ENCODE results near the gene KLHL17. TPM values are rescaled to one million over a fixed set of nuclear protein-coding genes. Genes with fewer than 3 reads are reported as not detected.
A peak's percentile ranks its signal among the peaks of the same experiment; 100 is the strongest.

Gene KLHL17
- total RNA-seq, 2 donors from 2014 or later, result 4.2 to 15.3 TPM

DNA sequence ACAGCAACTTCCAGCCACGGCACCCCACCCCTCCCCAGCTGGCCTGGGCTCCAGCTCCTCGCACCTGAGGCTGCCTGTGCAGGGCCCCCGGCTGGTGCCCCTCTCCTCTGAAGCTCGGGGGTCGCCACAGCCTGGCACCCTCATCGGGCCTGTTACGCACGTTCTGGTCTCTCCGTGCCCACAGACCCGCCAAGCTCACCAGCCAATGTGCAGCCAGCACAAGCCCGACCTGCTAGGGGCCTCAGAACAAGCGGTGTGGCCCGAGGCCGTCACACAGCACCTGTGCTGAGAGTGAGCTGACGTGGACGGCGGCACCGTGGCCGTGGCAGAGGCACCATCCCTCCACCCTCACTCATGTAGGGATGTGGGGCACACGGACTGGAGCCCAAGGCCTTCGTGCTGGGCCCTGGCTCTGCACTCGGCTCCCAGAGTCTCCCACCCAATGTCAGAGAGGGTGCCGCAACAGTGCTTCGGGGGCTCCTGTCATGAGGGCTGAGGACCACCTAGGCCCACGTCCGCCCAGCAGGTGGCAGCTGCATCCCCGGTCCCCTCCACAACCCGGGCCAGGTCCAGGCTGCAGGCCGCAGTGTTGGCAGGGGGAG is 41.0 kb upstream of the KLHL17 start:
- no peak overlapping the region for H3K27ac ChIP-seq
- no peak for DNase-seq (ENCODE audit: low spot score)
- H3K9me3 ChIP-seq, result no peaks in the 10 kb centered on the region
- TF ChIP-seq, protein P1, sequence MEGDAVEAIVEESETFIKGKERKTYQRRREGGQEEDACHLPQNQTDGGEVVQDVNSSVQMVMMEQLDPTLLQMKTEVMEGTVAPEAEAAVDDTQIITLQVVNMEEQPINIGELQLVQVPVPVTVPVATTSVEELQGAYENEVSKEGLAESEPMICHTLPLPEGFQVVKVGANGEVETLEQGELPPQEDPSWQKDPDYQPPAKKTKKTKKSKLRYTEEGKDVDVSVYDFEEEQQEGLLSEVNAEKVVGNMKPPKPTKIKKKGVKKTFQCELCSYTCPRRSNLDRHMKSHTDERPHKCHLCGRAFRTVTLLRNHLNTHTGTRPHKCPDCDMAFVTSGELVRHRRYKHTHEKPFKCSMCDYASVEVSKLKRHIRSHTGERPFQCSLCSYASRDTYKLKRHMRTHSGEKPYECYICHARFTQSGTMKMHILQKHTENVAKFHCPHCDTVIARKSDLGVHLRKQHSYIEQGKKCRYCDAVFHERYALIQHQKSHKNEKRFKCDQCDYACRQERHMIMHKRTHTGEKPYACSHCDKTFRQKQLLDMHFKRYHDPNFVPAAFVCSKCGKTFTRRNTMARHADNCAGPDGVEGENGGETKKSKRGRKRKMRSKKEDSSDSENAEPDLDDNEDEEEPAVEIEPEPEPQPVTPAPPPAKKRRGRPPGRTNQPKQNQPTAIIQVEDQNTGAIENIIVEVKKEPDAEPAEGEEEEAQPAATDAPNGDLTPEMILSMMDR (IDR thresholded peaks at IDR 0.05), result no peak
- H3K4me1 ChIP-seq (ENCODE audit: control insufficient read depth in 1 of 2, low read depth in 2 of 2), result peaks cover 8 to 39% of the 10 kb centered on the region in 2 donors
- H3K4me3 ChIP-seq, result no peak overlapping the region
- H3K36me3 ChIP-seq, result no peaks in the 10 kb centered on the region
- no peaks in the 10 kb centered on the region for H3K27me3 ChIP-seq (replicated peaks; ENCODE audit: insufficient read depth)
- ATAC-seq (ENCODE audit: insufficient number of reproducible peaks, low FRiP score, low read depth), result no peak

DNA sequence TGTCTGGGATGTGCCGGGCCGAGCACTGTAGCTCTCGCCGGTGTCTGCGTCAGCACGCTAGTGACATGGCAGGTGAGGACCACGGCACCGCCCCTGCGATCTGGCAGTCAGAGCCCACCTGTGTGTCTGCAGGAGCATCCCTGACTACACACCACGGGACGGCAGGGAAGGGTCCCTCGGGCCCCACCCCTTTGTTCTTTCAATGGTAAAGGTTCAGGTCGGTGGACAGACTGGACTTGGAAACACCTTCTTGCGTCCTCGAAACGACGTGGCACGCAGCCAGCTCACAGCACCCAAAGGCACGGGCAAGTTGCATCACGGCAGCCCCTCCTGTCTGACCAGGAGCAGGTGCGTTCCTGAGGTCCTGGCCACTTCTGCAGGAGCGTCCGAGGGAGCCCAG is 40.4 kb upstream of the KLHL17 start:
- Histone ChIP-seq H3K4me1 (ENCODE audit: control insufficient read depth in 1 of 2, low read depth in 2 of 2) (peaks cover 8 to 46% of the 10 kb centered on the region in 2 donors), H3K9me3 (no peaks in the 10 kb centered on the region), H3K36me3 (no peaks in the 10 kb centered on the region), H3K27me3 (replicated peaks; ENCODE audit: insufficient read depth) (no peaks in the 10 kb centered on the region), H3K27ac (no peak overlapping the region), H3K4me3 (no peak overlapping the region)
- TF ChIP-seq, protein P1 (IDR thresholded peaks at IDR 0.05), result no peak
- no peak for DNase-seq (ENCODE audit: low spot score)
- no peak for ATAC-seq (ENCODE audit: insufficient number of reproducible peaks, low FRiP score, low read depth)

DNA sequence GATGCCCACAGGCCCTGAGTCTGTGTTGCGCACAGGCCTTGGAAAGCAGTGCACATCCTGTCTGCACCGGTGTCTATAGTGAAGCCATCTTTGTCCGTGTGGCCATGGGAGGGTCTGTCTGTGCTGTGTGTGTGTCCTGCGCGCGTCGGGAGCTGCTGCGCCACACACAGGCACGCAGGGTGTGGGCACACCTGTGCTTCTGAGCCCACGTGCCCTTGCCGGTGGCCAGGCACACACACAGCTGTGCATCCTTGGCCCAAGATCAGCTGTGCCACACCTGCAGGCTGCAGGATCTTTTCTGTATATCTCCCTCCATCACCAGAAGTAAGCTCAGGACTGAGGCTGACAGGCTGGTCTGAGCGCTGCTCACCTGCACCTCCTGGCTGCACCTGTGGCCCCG is 39.9 kb upstream of the KLHL17 start:
- Histone ChIP-seq H3K4me3 (peak overlapping the region; percentile 37), H3K27me3 (replicated peaks; ENCODE audit: insufficient read depth) (no peaks in the 10 kb centered on the region), H3K4me1 (ENCODE audit: control insufficient read depth in 1 of 2, low read depth in 2 of 2) (peaks cover 8 to 51% of the 10 kb centered on the region in 2 donors), H3K9me3 (no peaks in the 10 kb centered on the region), H3K27ac (no peak overlapping the region), H3K36me3 (no peaks in the 10 kb centered on the region)
- ATAC-seq (ENCODE audit: insufficient number of reproducible peaks, low FRiP score, low read depth), result no peak
- no peak for DNase-seq (ENCODE audit: low spot score)
- TF ChIP-seq, protein P1 (IDR thresholded peaks at IDR 0.05), result no peak

DNA sequence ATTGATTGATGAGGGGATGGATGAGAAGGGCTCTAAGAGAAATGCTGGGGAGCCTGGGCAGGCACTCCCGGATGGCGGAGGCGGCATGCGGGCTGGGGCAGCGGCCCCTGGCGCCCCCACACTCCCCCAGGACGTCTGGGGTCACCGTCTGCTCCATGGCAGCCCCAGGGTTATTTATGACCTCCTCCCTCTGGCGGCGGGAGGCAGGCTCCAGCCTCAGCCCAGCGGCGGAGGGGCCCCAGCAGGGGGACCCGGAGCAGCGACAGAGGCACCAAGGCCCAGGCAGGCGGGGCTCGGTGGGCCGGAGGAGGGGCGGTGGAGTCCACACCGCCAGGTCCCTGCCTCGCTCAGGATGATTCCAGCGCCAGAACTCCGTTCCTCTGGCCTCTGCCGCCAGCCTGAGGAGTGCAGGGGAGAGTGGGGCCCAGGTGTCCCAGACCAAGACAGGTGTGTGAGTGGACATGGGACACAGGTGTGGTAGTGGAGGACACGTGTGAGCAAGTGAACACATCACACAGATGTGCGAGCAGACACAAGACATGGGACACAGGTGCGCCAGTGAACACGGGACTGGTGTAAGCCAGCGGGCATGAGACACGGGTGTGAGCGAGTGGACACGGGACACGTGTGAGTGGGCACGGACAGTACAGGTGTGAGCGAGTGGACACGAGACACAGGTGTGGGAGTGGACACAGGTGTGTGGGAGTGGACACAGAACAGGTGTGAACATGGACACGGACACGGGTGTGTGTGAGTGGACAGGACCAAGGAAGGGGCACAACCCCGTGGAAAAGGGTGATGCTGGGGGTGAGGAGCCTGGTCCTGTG is 39.2 kb upstream of the KLHL17 start:
- Histone ChIP-seq H3K4me1 (ENCODE audit: control insufficient read depth in 1 of 2, low read depth in 2 of 2) (peaks cover 8 to 54% of the 10 kb centered on the region in 2 donors), H3K36me3 (no peaks in the 10 kb centered on the region), H3K27ac (no peak overlapping the region), H3K4me3 (peak overlapping the region; percentile 37), H3K9me3 (no peaks in the 10 kb centered on the region), H3K27me3 (replicated peaks; ENCODE audit: insufficient read depth) (no peaks in the 10 kb centered on the region)
- DNase-seq (ENCODE audit: low spot score) (no peak), ATAC-seq (ENCODE audit: insufficient number of reproducible peaks, low FRiP score, low read depth) (no peak)
- TF ChIP-seq, protein P1 (IDR thresholded peaks at IDR 0.05), result peak; percentile 68

DNA sequence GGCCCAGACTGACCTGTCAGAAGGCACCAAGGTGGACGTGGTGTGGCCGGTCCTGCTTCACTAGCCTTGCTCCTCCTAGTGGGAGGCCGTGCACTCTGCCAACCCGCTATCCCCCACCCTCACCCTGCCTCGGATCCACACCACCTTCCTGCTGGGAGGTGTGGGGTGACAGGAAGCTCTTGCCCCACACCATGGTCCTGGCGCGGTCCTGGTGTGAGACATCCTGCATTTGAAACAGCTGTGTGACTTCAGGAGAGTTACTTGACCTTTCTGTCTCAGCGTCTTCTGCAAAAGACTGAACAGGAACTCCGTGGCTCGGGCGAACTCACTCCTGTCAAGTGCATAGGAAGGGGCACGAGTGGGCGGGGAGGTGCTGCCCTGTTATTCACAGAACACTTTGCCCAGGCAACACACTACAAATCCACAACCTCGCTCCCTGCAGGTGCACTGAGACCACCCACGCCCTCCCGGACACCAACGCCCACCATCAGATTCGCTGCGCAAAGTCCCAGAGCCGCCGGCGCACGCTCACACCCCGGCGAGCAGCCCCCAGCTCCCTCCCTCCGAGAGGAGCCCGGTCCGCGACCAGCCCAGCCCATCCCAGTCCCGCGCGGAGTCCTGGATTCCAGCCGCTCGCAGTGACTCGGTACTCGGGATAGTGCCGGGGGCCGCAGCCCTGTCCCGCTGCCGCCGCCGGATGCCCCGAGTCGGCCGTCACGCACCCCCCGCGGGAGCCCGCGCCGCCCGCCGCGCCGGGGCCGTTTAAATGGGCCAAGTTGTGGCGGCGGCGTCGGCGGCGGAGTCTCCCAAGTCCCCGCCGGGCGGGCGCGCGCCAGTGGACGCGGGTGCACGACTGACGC is 37.0 kb upstream of the KLHL17 start, which contains the start of gene SAMD11:
TSS of gene SAMD11 (plus strand) at position 793 of the 860 bp plus-strand sequence. CDS start 509 bp downstream, outside the sequence.
- peak; percentile 33 for ATAC-seq (ENCODE audit: insufficient number of reproducible peaks, low FRiP score, low read depth)
- DNase-seq (ENCODE audit: low spot score), result peak; percentile 43
- H3K27ac ChIP-seq, result no peak within 1 kb of the TSS
- no peaks in the 10 kb centered on the region for H3K9me3 ChIP-seq
- H3K4me1 ChIP-seq (ENCODE audit: control insufficient read depth in 1 of 2, low read depth in 2 of 2), result peaks cover 8 to 47% of the 10 kb centered on the region in 2 donors
- TF ChIP-seq, protein P1 (IDR thresholded peaks at IDR 0.05), result no peak
- H3K4me3 ChIP-seq, result peak within 1 kb of the TSS; percentile 65
- no peaks in the 10 kb centered on the region for H3K27me3 ChIP-seq (replicated peaks; ENCODE audit: insufficient read depth)
- H3K36me3 ChIP-seq, result no peaks in the 10 kb centered on the region
